ENCODE data around the gene PCSK4. TPM values are rescaled to one million over a fixed set of nuclear protein-coding genes. Genes with fewer than 3 reads are reported as not detected.

The PCSK4 gene
- polyA plus RNA-seq, 2 of the 4 experiments (the other 2 are of a cell fraction): 0.76 to 2.1 TPM

DNA sequence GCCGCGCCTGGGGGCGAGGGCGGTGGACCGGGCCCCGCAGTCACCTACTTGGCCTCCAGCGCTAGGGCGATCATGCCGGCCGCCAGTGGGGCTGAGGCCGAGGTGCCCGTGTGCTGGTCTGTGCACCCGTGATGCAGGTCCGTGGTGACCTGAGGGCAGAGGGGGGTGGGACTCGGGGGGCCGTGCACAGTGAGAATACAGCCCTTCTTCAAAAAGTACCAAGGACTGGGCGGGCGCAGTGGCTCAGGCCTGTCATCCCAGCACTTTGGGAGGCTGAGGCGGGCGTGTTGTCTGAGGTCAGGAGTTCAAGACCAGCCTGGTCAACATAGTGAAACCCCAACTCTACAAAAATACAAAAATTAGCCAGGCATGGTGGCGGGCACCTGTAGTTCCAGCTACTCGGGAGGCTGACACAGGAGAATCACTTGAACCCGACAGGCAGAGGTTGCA is 6.1 kb downstream of the PCSK4 start:
- no peaks in the 10 kb centered on the region for H3K9me3 ChIP-seq
- ATAC-seq (no peak), FAIRE-seq (no peak), DNase-seq (ENCODE audit: low read depth in 1 of 2, low spot score in 1 of 2) (no peak)
- H3K27ac ChIP-seq: no peak overlapping the region
- no peak overlapping the region for H3K4me3 ChIP-seq
- no peak overlapping the region for H3K4me2 ChIP-seq
- POLR2A ChIA-PET: no interaction called here
- TF ChIP-seq, protein P1, sequence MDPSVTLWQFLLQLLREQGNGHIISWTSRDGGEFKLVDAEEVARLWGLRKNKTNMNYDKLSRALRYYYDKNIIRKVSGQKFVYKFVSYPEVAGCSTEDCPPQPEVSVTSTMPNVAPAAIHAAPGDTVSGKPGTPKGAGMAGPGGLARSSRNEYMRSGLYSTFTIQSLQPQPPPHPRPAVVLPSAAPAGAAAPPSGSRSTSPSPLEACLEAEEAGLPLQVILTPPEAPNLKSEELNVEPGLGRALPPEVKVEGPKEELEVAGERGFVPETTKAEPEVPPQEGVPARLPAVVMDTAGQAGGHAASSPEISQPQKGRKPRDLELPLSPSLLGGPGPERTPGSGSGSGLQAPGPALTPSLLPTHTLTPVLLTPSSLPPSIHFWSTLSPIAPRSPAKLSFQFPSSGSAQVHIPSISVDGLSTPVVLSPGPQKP (IDR thresholded peaks at IDR 0.05; ENCODE audit: low read depth, low read length): no peak
- 0 out of 3 replicates have a peak, but pooled peaks cover 4% of the 10 kb centered on the region for H3K4me1 ChIP-seq
- WGBS (ENCODE audit: missing lambda C conversion rate): 75% methylated on average over 5 of the region's 23 CpGs
- CTCF ChIA-PET: no interaction called here

DNA sequence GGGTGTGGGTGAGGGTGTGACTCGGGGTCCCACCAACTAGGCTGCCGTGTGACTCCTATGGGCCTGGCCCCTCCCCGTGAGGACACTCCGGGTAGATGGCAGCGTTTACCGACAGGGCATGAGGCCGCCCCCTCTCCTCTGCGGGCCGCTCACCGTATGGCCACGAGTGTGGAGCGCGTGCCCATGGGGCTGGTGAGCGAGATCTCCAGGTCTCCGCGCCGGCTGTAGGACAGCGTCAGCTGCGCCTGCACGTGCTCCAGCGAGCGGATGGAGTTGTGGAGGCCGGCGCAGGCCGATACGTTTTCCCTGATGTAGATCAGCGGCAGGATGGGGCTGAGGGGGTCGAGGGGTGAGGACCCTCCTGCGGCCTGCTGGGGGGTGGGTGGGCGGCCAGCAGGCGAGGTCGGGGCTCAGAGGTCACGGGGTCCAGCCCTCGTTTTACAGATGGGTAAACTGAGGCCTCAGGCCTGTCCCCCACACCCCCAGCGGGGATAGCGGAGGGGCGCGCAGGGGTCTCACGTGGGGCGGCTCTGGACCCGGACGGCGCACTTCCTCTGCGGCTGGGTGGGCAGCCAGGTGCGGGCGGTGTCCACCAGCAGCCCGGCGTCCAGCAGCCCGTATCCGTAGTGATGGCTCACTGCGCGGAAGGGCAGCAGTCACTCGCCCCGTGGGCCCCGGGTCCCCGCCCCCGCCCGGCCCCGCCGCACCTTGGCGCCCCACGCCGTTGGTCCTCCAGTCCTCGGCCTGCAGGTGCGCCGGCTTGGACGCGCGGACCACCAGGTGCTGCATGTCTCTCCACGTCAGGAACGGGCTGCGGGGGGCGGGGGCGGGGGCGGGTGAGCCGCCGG is 6.8 kb downstream of the PCSK4 start:
- no peak overlapping the region for H3K27ac ChIP-seq
- FAIRE-seq: no peak

DNA sequence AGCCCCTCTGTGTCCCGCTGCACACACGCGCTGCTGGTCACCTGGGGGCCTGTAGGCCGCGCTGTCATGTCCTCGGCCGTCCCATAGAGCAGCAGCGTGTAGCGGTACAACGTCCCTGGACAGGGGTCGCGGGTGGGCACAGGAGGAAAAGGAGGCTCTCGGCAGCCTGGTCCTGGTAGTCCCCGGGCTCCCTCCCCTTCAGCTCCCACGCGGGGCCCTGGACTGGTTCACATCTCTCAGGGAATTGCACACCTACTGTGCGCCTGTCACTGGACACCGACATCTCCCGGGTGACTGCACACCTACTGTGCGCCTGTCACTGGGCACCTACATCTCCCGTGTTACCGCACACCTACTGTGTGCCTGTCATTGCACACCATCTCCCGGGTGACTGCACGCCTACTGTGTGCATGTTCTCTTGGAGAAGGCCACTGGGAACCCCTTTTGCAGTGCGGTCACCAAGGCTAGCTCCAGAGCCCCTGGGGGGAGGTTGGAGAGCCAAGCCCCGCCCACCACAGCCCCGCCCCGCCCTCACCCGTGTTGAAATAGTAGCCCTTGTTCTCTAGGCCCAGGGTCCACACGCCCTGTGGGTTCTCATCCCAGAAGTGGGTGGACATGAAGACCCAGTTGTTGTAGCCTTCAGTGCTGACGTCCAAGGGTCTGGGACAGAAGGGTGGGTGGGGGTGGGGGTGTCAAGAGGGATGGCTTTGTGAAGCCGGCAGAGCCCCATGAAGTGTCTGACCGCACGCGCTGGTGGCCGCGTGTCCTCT is 7.6 kb downstream of the PCSK4 start:
- Histone ChIP-seq H3K4me2 (no peak overlapping the region), H3K4me1 (peaks cover 10% of the 10 kb centered on the region; the same call in 2 of the 3 replicates), H3K27ac (no peak overlapping the region), H3K9me3 (no peaks in the 10 kb centered on the region), H3K4me3 (no peak overlapping the region)
- TF ChIP-seq ESRRA (IDR thresholded peaks at IDR 0.05; ENCODE audit: borderline replicate concordance, low read length): no peak
- TF ChIP-seq FOSL2 (IDR thresholded peaks at IDR 0.05): no peak
- no peak for TF ChIP-seq FOSL2 (CRISPR knock-in tag; IDR thresholded peaks at IDR 0.05)
- TF ChIP-seq, protein P2, sequence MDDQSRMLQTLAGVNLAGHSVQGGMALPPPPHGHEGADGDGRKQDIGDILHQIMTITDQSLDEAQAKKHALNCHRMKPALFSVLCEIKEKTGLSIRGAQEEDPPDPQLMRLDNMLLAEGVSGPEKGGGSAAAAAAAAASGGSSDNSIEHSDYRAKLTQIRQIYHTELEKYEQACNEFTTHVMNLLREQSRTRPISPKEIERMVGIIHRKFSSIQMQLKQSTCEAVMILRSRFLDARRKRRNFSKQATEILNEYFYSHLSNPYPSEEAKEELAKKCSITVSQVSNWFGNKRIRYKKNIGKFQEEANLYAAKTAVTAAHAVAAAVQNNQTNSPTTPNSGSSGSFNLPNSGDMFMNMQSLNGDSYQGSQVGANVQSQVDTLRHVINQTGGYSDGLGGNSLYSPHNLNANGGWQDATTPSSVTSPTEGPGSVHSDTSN (IDR thresholded peaks at IDR 0.05): no peak
- TF ChIP-seq SMC3 (IDR thresholded peaks at IDR 0.05): no peak
- no peak for TF ChIP-seq JUN (IDR thresholded peaks at IDR 0.05)
- TF ChIP-seq CBX2 (IDR thresholded peaks at IDR 0.05; ENCODE audit: borderline replicate concordance, low read depth): no peak
- TF ChIP-seq HOXB5 (CRISPR knock-in tag; IDR thresholded peaks at IDR 0.05): no peak
- TF ChIP-seq, protein P3, sequence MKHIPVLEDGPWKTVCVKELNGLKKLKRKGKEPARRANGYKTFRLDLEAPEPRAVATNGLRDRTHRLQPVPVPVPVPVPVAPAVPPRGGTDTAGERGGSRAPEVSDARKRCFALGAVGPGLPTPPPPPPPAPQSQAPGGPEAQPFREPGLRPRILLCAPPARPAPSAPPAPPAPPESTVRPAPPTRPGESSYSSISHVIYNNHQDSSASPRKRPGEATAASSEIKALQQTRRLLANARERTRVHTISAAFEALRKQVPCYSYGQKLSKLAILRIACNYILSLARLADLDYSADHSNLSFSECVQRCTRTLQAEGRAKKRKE (CRISPR knock-in tag; IDR thresholded peaks at IDR 0.05; ENCODE audit: low read depth): no peak
- TF ChIP-seq, protein P4, sequence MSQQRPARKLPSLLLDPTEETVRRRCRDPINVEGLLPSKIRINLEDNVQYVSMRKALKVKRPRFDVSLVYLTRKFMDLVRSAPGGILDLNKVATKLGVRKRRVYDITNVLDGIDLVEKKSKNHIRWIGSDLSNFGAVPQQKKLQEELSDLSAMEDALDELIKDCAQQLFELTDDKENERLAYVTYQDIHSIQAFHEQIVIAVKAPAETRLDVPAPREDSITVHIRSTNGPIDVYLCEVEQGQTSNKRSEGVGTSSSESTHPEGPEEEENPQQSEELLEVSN (IDR thresholded peaks at IDR 0.05; ENCODE audit: borderline replicate concordance, low read depth): no peak
- DNase-seq (ENCODE audit: low read depth in 1 of 2, low spot score in 1 of 2) (no peak), ATAC-seq (no peak), FAIRE-seq (no peak)
- CTCF ChIA-PET: no interaction called here
- WGBS (ENCODE audit: missing lambda C conversion rate): 82% methylated on average over 8 of the region's 37 CpGs
- POLR2A ChIA-PET: no interaction called here

More for the DNA sequence above, 6.8 kb downstream of the PCSK4 start:
- H3K4me3 ChIP-seq: no peak overlapping the region
- no peak for DNase-seq (ENCODE audit: low read depth in 1 of 2, low spot score in 1 of 2)
- no peaks in the 10 kb centered on the region for H3K9me3 ChIP-seq
- ChIA-PET CTCF (no interaction called here), POLR2A (no interaction called here)
- no peak for TF ChIP-seq GATA3 (IDR thresholded peaks at IDR 0.05; ENCODE audit: borderline replicate concordance)
- TF ChIP-seq CEBPB (IDR thresholded peaks at IDR 0.05): no peak
- TF ChIP-seq SREBF2 (IDR thresholded peaks at IDR 0.05): no peak
- TF ChIP-seq SMC3 (IDR thresholded peaks at IDR 0.05): no peak
- no peak for TF ChIP-seq HOXB5 (CRISPR knock-in tag; IDR thresholded peaks at IDR 0.05)
- no peak for TF ChIP-seq KDM5A (IDR thresholded peaks at IDR 0.05)
- no peak for TF ChIP-seq RAD21 (conservative IDR thresholded peaks at IDR 0.05 in 1 of 2, IDR thresholded peaks at IDR 0.05 in 1 of 2)
- TF ChIP-seq, protein P4 (IDR thresholded peaks at IDR 0.05; ENCODE audit: borderline replicate concordance, low read depth): no peak
- no peak for TF ChIP-seq NFE2L2 (conservative IDR thresholded peaks at IDR 0.05; ENCODE audit: low read length)
- TF ChIP-seq, protein P5, sequence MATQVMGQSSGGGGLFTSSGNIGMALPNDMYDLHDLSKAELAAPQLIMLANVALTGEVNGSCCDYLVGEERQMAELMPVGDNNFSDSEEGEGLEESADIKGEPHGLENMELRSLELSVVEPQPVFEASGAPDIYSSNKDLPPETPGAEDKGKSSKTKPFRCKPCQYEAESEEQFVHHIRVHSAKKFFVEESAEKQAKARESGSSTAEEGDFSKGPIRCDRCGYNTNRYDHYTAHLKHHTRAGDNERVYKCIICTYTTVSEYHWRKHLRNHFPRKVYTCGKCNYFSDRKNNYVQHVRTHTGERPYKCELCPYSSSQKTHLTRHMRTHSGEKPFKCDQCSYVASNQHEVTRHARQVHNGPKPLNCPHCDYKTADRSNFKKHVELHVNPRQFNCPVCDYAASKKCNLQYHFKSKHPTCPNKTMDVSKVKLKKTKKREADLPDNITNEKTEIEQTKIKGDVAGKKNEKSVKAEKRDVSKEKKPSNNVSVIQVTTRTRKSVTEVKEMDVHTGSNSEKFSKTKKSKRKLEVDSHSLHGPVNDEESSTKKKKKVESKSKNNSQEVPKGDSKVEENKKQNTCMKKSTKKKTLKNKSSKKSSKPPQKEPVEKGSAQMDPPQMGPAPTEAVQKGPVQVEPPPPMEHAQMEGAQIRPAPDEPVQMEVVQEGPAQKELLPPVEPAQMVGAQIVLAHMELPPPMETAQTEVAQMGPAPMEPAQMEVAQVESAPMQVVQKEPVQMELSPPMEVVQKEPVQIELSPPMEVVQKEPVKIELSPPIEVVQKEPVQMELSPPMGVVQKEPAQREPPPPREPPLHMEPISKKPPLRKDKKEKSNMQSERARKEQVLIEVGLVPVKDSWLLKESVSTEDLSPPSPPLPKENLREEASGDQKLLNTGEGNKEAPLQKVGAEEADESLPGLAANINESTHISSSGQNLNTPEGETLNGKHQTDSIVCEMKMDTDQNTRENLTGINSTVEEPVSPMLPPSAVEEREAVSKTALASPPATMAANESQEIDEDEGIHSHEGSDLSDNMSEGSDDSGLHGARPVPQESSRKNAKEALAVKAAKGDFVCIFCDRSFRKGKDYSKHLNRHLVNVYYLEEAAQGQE (IDR thresholded peaks at IDR 0.05): no peak
- no peak for TF ChIP-seq MYC (IDR thresholded peaks at IDR 0.05; ENCODE audit: borderline replicate concordance, low read length)
- no peak overlapping the region for H3K4me2 ChIP-seq
- no peak for ATAC-seq
- H3K4me1 ChIP-seq: 0 out of 3 replicates have a peak, but pooled peaks cover 4% of the 10 kb centered on the region
- 97% methylated on average over 6 of the region's 77 CpGs for WGBS (ENCODE audit: missing lambda C conversion rate)

Measured in A549 (cell line).